Astrocyte of the hippocampus (primary cell): ENCODE results near the gene CSNK1A1L.
"Not testable (repeated sequence)": the region's sequence is repeated elsewhere in the genome, so short reads cannot be mapped to it uniquely, and the experiment has no call there.

ENCODE experiments used
- DNase-seq: peaks from one replicate; pipeline ENCODE4 v3.0.0; 2011; ENCODE audit warnings: low read depth, low spot score

Gene CSNK1A1L

DNA sequence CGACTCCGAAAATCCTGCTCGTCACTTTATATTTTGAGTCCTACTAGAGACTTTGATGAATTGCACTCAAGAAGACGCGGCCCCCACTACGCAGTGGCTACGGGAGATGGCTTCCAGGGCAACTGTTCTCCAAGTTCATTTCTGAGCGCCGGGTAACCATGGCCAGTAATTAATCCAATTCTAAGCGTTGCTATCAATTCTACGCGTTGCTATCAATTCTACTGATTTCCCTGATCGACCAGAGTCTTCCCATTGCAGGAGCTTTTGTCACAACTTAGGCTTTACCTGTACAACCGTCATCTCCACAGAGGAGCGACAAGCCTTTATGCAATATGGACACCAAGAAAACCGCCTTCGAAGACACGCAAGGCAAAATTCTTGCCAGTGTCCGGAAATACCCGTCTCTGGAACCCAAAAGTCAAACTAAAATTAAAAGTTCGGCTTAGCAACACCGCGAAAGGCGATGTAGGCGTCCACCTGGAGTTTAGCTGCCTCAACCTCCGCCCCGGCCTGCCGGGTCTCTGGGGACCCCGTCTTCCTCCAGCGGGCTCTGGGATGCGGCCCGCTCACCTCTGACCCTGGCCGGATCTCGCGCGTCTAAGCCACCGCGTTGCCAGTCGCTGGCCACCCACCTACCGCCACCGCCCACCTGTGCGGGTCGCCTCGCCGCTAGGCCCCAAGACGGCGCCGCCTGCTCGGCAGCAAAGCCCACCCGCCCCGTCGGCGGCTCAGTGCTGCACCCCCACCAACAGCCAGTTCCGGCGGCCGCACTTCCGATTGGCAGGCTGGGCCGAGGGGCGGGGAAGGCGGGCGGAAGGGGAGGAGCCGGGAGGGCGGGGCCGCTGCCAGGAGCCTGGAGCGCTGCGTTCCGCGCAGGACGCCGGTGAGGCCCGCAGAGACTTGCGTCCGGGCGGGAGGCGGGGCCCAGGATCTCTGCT is 46.3 kb downstream of the CSNK1A1L start, which contains the start of gene SUPT20H:
SUPT20H (minus strand) TSS at position 779 of the 938 bp plus-strand sequence. CDS start 8,198 bp downstream, outside the sequence.
- DNase-seq = peak; percentile 98

DNA sequence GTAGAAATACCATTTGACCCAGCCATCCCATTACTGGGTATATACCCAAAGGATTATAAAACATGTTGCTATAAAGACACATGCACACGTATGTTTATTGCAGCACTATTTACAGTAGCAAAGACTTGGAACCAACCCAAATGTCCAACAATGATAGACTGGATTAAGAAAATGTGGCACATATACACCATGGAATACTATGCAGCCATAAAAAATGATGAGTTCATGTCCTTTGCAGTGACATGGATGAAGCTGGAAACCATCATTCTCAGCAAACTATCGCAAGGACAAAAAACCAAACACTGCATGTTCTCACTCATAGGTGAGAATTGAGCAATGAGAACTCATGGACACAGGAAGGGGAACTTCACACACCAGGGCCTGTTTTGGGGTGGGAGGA is 49.2 kb downstream of the CSNK1A1L start:
- not testable (repeated sequence) for DNase-seq
